ENCODE data around the gene DERL3. TPM values are rescaled to one million over a fixed set of nuclear protein-coding genes. Genes with fewer than 3 reads are reported as not detected.

Gene DERL3
- total RNA-seq, 5 donors from 2014 or later (not counting 1 experiment from before 2014, with no cell fraction given) = 1.2 to 3.9 (median 2.8) TPM

GRCh38 chr22:23859201-23859600, 20.4 kb upstream of the DERL3 start:
- no peak overlapping the region for H3K4me3 ChIP-seq (ENCODE audit: control insufficient read depth in 1 of 2, extremely low read depth in 1 of 2, low read length in 1 of 2)
- ChIA-PET CTCF (interaction anchor here in 1 of 2 donors (0.7 kb wide), 3 partner anchors 37 to 928 kb away, joined by 3 to 5 read pairs (median 3); no protein-coding TSS in a partner anchor), POLR2A (no interaction called here)
- DNase-seq (no peak), ATAC-seq (replicated peaks in 1 of 4) (no peak)
- WGBS (ENCODE audit: insufficient coverage) = no CpG with 5 or more reads among the region's 4 CpGs
- no peaks in the 10 kb centered on the region for H3K27me3 Mint-ChIP-seq
- no peaks in the 10 kb centered on the region for H3K27me3 ChIP-seq (replicated peaks in 1 of 2; ENCODE audit: control insufficient read depth in 2 of 2, extremely low read depth in 1 of 2, insufficient read depth in 2 of 2, low read length in 1 of 2)
- peaks cover 7% of the 10 kb centered on the region for H3K36me3 Mint-ChIP-seq
- H3K36me3 ChIP-seq (ENCODE audit: control insufficient read depth in 2 of 2, extremely low read depth in 1 of 2, insufficient read depth in 1 of 2, low read length in 1 of 2) = peaks cover 0 to 3% of the 10 kb centered on the region in 2 donors
- H3K27ac ChIP-seq (ENCODE audit: low read length) = no peak overlapping the region
- H3K4me1 ChIP-seq (ENCODE audit: control insufficient read depth in 1 of 2, extremely low read depth in 1 of 2, insufficient read depth in 2 of 2, low read length in 2 of 2) = peaks cover 13 to 26% of the 10 kb centered on the region in 2 experiments
- H3K9me3 Mint-ChIP-seq = no peaks in the 10 kb centered on the region
- H3K4me1 Mint-ChIP-seq = peaks cover 20 to 36% (median 29%) of the 10 kb centered on the region in 3 donors
- no peak overlapping the region for H3K27ac Mint-ChIP-seq
- no peaks in the 10 kb centered on the region for H3K9me3 ChIP-seq
- peak overlapping the region; percentile 90 to 96 (median 91) for H3K4me3 Mint-ChIP-seq

- no peak for DNase-seq
- no peak overlapping the region for H3K27ac ChIP-seq (ENCODE audit: low read length)
- Mint-ChIP-seq H3K36me3 (peaks cover 4% of the 10 kb centered on the region), H3K27me3 (no peaks in the 10 kb centered on the region), H3K9me3 (no peaks in the 10 kb centered on the region), H3K4me3 (peak overlapping the region; percentile 90 to 96 (median 91)), H3K4me1 (peaks cover 20 to 36% (median 29%) of the 10 kb centered on the region in 3 donors), H3K27ac (peak overlapping the region; percentile 86 to 91)
- ATAC-seq (replicated peaks in 1 of 4) = no peak
- H3K36me3 ChIP-seq (ENCODE audit: control insufficient read depth in 2 of 2, extremely low read depth in 1 of 2, insufficient read depth in 1 of 2, low read length in 1 of 2) = no peaks in the 10 kb centered on the region
- no peaks in the 10 kb centered on the region for H3K9me3 ChIP-seq
- ChIA-PET POLR2A (no interaction called here), CTCF (interaction anchor here in 1 of 2 donors (2.3 kb wide), 1 partner anchor 36 kb away, joined by 15 read pairs; the partner anchor contains the start of gene MIF)
- peaks cover 13 to 26% of the 10 kb centered on the region in 2 experiments for H3K4me1 ChIP-seq (ENCODE audit: control insufficient read depth in 1 of 2, extremely low read depth in 1 of 2, insufficient read depth in 2 of 2, low read length in 2 of 2)
- no peaks in the 10 kb centered on the region for H3K27me3 ChIP-seq (replicated peaks in 1 of 2; ENCODE audit: control insufficient read depth in 2 of 2, extremely low read depth in 1 of 2, insufficient read depth in 2 of 2, low read length in 1 of 2)
- H3K4me3 ChIP-seq (ENCODE audit: control insufficient read depth in 1 of 2, extremely low read depth in 1 of 2, low read length in 1 of 2) = peak overlapping the region; percentile 67 to 95
- WGBS (ENCODE audit: insufficient coverage) = no CpG with 5 or more reads among the region's 7 CpGs
Observed at GRCh38 chr22:23858484-23858815, 19.6 kb upstream of the DERL3 start.

GRCh38 chr22:23857606-23858483, 19.0 kb upstream of the DERL3 start, which contains the start of gene SLC2A11:
SLC2A11 (plus strand) TSS chr22:23857875; CDS start chr22:23858000, 125 bp downstream.
- POLR2A ChIA-PET = interaction anchor here (0.7 to 0.9 kb wide), 2 partner anchors 36 to 62 kb away, joined by 3 to 4 read pairs; partner anchors contain the start of gene MIF (in 1 of the 2)
- Mint-ChIP-seq H3K4me1 (peaks cover 20 to 35% (median 29%) of the 10 kb centered on the region in 3 donors), H3K36me3 (peaks cover 1% of the 10 kb centered on the region)

GRCh38 chr22:23856721-23857605, 18.2 kb upstream of the DERL3 start:
- DNase-seq = peak in 7 of 35 experiments; percentile 8 to 36 (median 17)
- H3K27ac Mint-ChIP-seq = peak overlapping the region; percentile 57 to 91

More at GRCh38 chr22:23857606-23858483, 19.0 kb upstream of the DERL3 start, which contains the start of gene SLC2A11:
- Mint-ChIP-seq H3K27me3 (no peaks in the 10 kb centered on the region), H3K4me3 (peak within 1 kb of the TSS; percentile 90 to 96 (median 91)), H3K27ac (peak within 1 kb of the TSS; percentile 86 to 91), H3K9me3 (no peaks in the 10 kb centered on the region)
- under 1% methylated on average over 60 of the region's 60 CpGs for WGBS (ENCODE audit: insufficient coverage)
- ATAC-seq (replicated peaks in 1 of 4) (peak; percentile 86 to 93 (median 92)), DNase-seq (peak; percentile 78 to 97 (median 88))
- H3K4me3 ChIP-seq (ENCODE audit: control insufficient read depth in 1 of 2, extremely low read depth in 1 of 2, low read length in 1 of 2) = peak within 1 kb of the TSS; percentile 67 to 95
- H3K27ac ChIP-seq (ENCODE audit: low read length) = peak within 1 kb of the TSS; percentile 56
- H3K36me3 ChIP-seq (ENCODE audit: control insufficient read depth in 2 of 2, extremely low read depth in 1 of 2, insufficient read depth in 1 of 2, low read length in 1 of 2) = no peaks in the 10 kb centered on the region
- CTCF ChIA-PET = interaction anchor here (0.6 to 2.3 kb wide), 13 partner anchors 9 to 1103 kb away, joined by 3 to 15 read pairs (median 4); partner anchors contain the start of gene MIF (in 1 of the 2)
- no peaks in the 10 kb centered on the region for H3K9me3 ChIP-seq
- H3K27me3 ChIP-seq (replicated peaks in 1 of 2; ENCODE audit: control insufficient read depth in 2 of 2, extremely low read depth in 1 of 2, insufficient read depth in 2 of 2, low read length in 1 of 2) = no peaks in the 10 kb centered on the region
- peaks cover 13 to 26% of the 10 kb centered on the region in 2 experiments for H3K4me1 ChIP-seq (ENCODE audit: control insufficient read depth in 1 of 2, extremely low read depth in 1 of 2, insufficient read depth in 2 of 2, low read length in 2 of 2)

GRCh38 chr22:23850136-23850611, 11.4 kb upstream of the DERL3 start:
- ATAC-seq (replicated peaks in 1 of 4) (no peak), DNase-seq (no peak)
- POLR2A ChIA-PET = no interaction called here
- Histone ChIP-seq H3K27ac (ENCODE audit: low read length) (no peak overlapping the region), H3K4me3 (ENCODE audit: control insufficient read depth in 1 of 2, extremely low read depth in 1 of 2, low read length in 1 of 2) (no peak overlapping the region), H3K9me3 (no peaks in the 10 kb centered on the region), H3K27me3 (replicated peaks in 1 of 2; ENCODE audit: control insufficient read depth in 2 of 2, extremely low read depth in 1 of 2, insufficient read depth in 2 of 2, low read length in 1 of 2) (peaks cover 0 to 14% of the 10 kb centered on the region in 2 experiments), H3K4me1 (ENCODE audit: control insufficient read depth in 1 of 2, extremely low read depth in 1 of 2, insufficient read depth in 2 of 2, low read length in 2 of 2) (peaks cover 0 to 10% of the 10 kb centered on the region in 2 experiments), H3K36me3 (ENCODE audit: control insufficient read depth in 2 of 2, extremely low read depth in 1 of 2, insufficient read depth in 1 of 2, low read length in 1 of 2) (no peaks in the 10 kb centered on the region)
- Mint-ChIP-seq H3K9me3 (no peaks in the 10 kb centered on the region), H3K27ac (no peak overlapping the region), H3K4me1 (peaks cover 0 to 5% (median 3%) of the 10 kb centered on the region in 3 donors), H3K27me3 (peaks cover 0 to 4% of the 10 kb centered on the region in 2 donors), H3K4me3 (peak overlapping the region in 2 of 3 donors; percentile 17 to 39), H3K36me3 (no peaks in the 10 kb centered on the region)
- 93% methylated on average over 10 of the region's 16 CpGs for WGBS (ENCODE audit: insufficient coverage)
- CTCF ChIA-PET = interaction anchor here in 1 of 2 donors (0.8 to 1.6 kb wide), 2 partner anchors 7 to 79 kb away, joined by 4 to 7 read pairs; partner anchors contain the start of gene SLC2A11

More at GRCh38 chr22:23856721-23857605, 18.2 kb upstream of the DERL3 start:
- ChIA-PET POLR2A (interaction anchor here (0.7 to 0.9 kb wide), 2 partner anchors 37 to 63 kb away, joined by 3 to 4 read pairs; partner anchors contain the start of gene MIF (in 1 of the 2)), CTCF (interaction anchor here (0.5 to 2.3 kb wide), 14 partner anchors 8 to 1102 kb away, joined by 3 to 15 read pairs (median 4); partner anchors contain the start of gene MIF (in 1 of the 2))
- Histone ChIP-seq H3K27me3 (replicated peaks in 1 of 2; ENCODE audit: control insufficient read depth in 2 of 2, extremely low read depth in 1 of 2, insufficient read depth in 2 of 2, low read length in 1 of 2) (no peaks in the 10 kb centered on the region), H3K4me1 (ENCODE audit: control insufficient read depth in 1 of 2, extremely low read depth in 1 of 2, insufficient read depth in 2 of 2, low read length in 2 of 2) (peaks cover 13 to 26% of the 10 kb centered on the region in 2 experiments), H3K9me3 (no peaks in the 10 kb centered on the region), H3K27ac (ENCODE audit: low read length) (peak overlapping the region; percentile 56), H3K36me3 (ENCODE audit: control insufficient read depth in 2 of 2, extremely low read depth in 1 of 2, insufficient read depth in 1 of 2, low read length in 1 of 2) (no peaks in the 10 kb centered on the region), H3K4me3 (ENCODE audit: control insufficient read depth in 1 of 2, extremely low read depth in 1 of 2, low read length in 1 of 2) (peak overlapping the region; percentile 67 to 70)
- no peaks in the 10 kb centered on the region for H3K36me3 Mint-ChIP-seq
- peak; percentile 30 to 51 (median 43) for ATAC-seq (replicated peaks in 1 of 4)
- peak overlapping the region; percentile 90 to 96 (median 91) for H3K4me3 Mint-ChIP-seq
- no peaks in the 10 kb centered on the region for H3K27me3 Mint-ChIP-seq
- no peaks in the 10 kb centered on the region for H3K9me3 Mint-ChIP-seq
- 4% methylated on average over 38 of the region's 58 CpGs for WGBS (ENCODE audit: insufficient coverage)
- peaks cover 20 to 26% (median 26%) of the 10 kb centered on the region in 3 donors for H3K4me1 Mint-ChIP-seq

Data from T-cell (primary cell).